Breast epithelium (tissue), 3 donors: ENCODE measurements around the gene GNAZ.

Experiments used
- POLR2A ChIP-seq: fragments of 450-650 bp; IDR thresholded peaks from one replicate; pipeline ENCODE4 v1.6.1; 2016; ENCODE audit warnings: antibody characterized with exemption, mild to moderate bottlenecking, moderate library complexity
- POLR2AphosphoS5 ChIP-seq, 3 donors: sonication (generic); formaldehyde crosslinking; IDR thresholded peaks; one replicate each; pipeline ENCODE4 v1.6.1; 2017; ENCODE audit warnings: antibody characterized with exemption in 3 of 3
- TF ChIP-seq, protein P1 (sequence below), 3 donors: fragments of 450-650 bp; IDR thresholded peaks; one replicate each; pipeline ENCODE4 v1.5.1; 2016 to 2017; ENCODE audit warnings: antibody characterized with exemption in 3 of 3, mild to moderate bottlenecking in 3 of 3, moderate library complexity in 3 of 3

- no peak for TF ChIP-seq POLR2AphosphoS5 (IDR thresholded peaks at IDR 0.05)
- TF ChIP-seq, protein P1, sequence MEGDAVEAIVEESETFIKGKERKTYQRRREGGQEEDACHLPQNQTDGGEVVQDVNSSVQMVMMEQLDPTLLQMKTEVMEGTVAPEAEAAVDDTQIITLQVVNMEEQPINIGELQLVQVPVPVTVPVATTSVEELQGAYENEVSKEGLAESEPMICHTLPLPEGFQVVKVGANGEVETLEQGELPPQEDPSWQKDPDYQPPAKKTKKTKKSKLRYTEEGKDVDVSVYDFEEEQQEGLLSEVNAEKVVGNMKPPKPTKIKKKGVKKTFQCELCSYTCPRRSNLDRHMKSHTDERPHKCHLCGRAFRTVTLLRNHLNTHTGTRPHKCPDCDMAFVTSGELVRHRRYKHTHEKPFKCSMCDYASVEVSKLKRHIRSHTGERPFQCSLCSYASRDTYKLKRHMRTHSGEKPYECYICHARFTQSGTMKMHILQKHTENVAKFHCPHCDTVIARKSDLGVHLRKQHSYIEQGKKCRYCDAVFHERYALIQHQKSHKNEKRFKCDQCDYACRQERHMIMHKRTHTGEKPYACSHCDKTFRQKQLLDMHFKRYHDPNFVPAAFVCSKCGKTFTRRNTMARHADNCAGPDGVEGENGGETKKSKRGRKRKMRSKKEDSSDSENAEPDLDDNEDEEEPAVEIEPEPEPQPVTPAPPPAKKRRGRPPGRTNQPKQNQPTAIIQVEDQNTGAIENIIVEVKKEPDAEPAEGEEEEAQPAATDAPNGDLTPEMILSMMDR (IDR thresholded peaks at IDR 0.05) = no peak
- TF ChIP-seq POLR2A = no peak
These were observed 29.1 kb downstream of the GNAZ start for GRCh38 chr22:23099531-23099804.
